Left lung (tissue), 10 donors: ENCODE results near the gene HCK. TPM values are rescaled to one million over a fixed set of nuclear protein-coding genes. Genes with fewer than 3 reads are reported as not detected.

Experiments
- ATAC-seq: fragments of 200-7000 bp; cut with Tn5 transposase; one replicate; pipeline ENCODE4 v1.9.1; 2020; ENCODE audit warnings: moderate library complexity
- DNase-seq, 4 donors: peaks; one replicate each; pipeline ENCODE4 v3.0.0-alpha.2; 2013 to 2020
- H3K27ac ChIP-seq, 2 donors: fragments of 200-600 bp; sonication (generic) in 1 of 2; one replicate each; pipeline versions ENCODE4 v1.5.0 to v1.8.0; 2020 to 2021
- H3K27me3 ChIP-seq, 2 donors: fragments of 200-600 bp; sonication (generic) in 1 of 2; one replicate each; pipeline versions ENCODE4 v1.5.0 to v1.8.0; 2020 to 2021
- H3K36me3 ChIP-seq, 2 donors: fragments of 200-600 bp; sonication (generic) in 1 of 2; one replicate each; pipeline versions ENCODE4 v1.5.0 to v1.8.0; 2020 to 2021
- H3K4me1 ChIP-seq, 2 donors: fragments of 200-600 bp; one replicate each; pipeline ENCODE4 v1.8.0; 2021
- H3K4me3 ChIP-seq, 2 donors: fragments of 200-600 bp; sonication (generic) in 1 of 2; one replicate each; pipeline versions ENCODE4 v1.5.0 to v1.8.0; 2020 to 2021; ENCODE audit warnings: mild to moderate bottlenecking in 1 of 2
- H3K9me3 ChIP-seq, 2 donors: fragments of 200-600 bp; sonication (generic) in 1 of 2; one replicate each; pipeline versions ENCODE4 v1.5.0 to v1.8.0; 2020 to 2021
- intact Hi-C, 2 donors: fragments of 100-400 bp; cut with DNase I; formaldehyde crosslinking; loops; one replicate each; pipeline versions ENCODE4 v1.11.2 to v1.14.2; 2022
- polyA plus RNA-seq, 6 donors: library from polyadenylated mRNA; unstranded; fragments of 120-200 nt; gene quantifications; one replicate each; pipeline ENCODE4 v1.2.1, GENCODE V29; 2013; ENCODE audit not compliant: insufficient read length in 6 of 6
- total RNA-seq, 2 donors: library from RNA; stranded (reverse); fragmentation: NEBNext Ultra II Directional; extraction: Animal tissue kit (Norgen Biotek cat#: 25700); gene quantifications; one replicate each; pipeline ENCODE4 v1.2.1, GENCODE V29; 2021
- TF ChIP-seq, protein P1 (sequence below), 2 donors: fragments of 200-600 bp; sonication (generic) in 1 of 2; IDR thresholded peaks; one replicate each; pipeline versions ENCODE4 v1.5.0 to v1.8.0; 2021; ENCODE audit warnings: antibody characterized with exemption in 2 of 2
- donor health status: DM: no; HTN: yes; CAD: no.
- donor health status: DM: no; HTN: no; CAD: no.

Gene HCK
- total and polyA plus RNA-seq, 8 donors, result 3.0 to 110 (median 5.0) TPM

DNA sequence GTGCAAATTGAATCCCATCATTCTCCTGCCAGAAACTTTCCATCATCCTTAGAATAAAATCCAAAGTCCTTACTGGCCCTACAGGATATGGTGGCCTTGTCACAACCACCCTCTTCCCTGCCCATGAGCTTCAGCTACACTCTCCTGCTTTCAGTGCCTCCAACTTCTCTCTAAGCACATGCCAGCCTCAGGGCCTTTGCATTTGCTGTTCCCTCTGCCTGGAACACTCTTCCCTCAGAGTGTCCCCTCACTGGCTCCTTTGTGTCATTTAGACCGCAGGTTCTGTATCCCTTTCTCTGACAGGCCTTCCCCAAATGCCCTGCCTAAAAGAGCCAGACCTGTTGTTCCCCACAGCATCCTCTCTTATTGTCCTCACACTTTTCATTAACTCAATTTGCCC lies 18.2 kb downstream of the HCK start:
- DNase-seq (no peak), ATAC-seq (no peak)
- TF ChIP-seq, protein P1, sequence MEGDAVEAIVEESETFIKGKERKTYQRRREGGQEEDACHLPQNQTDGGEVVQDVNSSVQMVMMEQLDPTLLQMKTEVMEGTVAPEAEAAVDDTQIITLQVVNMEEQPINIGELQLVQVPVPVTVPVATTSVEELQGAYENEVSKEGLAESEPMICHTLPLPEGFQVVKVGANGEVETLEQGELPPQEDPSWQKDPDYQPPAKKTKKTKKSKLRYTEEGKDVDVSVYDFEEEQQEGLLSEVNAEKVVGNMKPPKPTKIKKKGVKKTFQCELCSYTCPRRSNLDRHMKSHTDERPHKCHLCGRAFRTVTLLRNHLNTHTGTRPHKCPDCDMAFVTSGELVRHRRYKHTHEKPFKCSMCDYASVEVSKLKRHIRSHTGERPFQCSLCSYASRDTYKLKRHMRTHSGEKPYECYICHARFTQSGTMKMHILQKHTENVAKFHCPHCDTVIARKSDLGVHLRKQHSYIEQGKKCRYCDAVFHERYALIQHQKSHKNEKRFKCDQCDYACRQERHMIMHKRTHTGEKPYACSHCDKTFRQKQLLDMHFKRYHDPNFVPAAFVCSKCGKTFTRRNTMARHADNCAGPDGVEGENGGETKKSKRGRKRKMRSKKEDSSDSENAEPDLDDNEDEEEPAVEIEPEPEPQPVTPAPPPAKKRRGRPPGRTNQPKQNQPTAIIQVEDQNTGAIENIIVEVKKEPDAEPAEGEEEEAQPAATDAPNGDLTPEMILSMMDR (IDR thresholded peaks at IDR 0.05), result no peak
- Histone ChIP-seq H3K36me3 (peaks cover 0 to 38% of the 10 kb centered on the region in 2 donors), H3K4me3 (no peak overlapping the region), H3K27ac (peak overlapping the region in 1 of 2 donors; percentile 86), H3K27me3 (peaks cover 0 to 5% of the 10 kb centered on the region in 2 donors), H3K9me3 (no peaks in the 10 kb centered on the region), H3K4me1 (peaks cover 6 to 59% of the 10 kb centered on the region in 2 donors)
- intact Hi-C loops, result no loop called here

GRCh38 chr20:32070690-32071213 lies 18.7 kb downstream of the HCK start:
- peak overlapping the region in 1 of 2 donors; percentile 86 for H3K27ac ChIP-seq
- TF ChIP-seq, protein P1 (IDR thresholded peaks at IDR 0.05), result no peak

DNA sequence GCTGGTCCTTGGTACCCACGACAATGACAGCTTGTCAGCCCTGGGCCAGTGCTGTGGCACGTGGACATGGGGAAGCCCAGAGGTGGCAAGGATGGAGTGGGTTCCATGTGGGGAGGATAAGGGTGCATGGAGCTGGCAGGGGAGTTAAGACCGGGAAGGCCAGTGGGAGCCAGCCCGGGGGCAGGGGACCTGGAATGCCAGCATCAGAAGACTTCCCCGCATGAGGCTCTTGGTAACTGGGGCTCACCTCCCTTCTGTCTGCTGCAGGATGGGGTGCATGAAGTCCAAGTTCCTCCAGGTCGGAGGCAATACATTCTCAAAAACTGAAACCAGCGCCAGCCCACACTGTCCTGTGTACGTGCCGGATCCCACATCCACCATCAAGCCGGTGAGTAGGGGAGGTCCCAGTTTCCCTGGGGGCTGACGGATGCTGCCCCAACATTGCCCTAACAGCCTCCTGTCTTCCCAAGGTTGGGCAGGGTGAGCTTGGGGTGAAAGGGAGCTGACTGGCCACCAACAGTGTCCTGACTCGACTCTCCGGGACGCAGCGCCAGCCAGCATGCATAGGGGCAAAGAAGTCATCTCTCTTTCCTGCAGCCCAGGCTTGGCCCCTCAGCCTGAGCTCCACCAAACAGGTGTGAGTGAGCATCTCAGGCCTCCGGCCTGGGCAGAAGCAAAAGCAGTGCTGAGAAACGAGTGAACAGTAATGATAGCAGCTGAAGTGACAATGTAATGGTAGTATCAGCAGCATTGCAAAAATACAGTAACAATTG lies 19.5 kb downstream of the HCK start:
- Histone ChIP-seq H3K9me3 (no peaks in the 10 kb centered on the region), H3K36me3 (peaks cover 0 to 51% of the 10 kb centered on the region in 2 donors), H3K4me1 (peaks cover 6 to 57% of the 10 kb centered on the region in 2 donors), H3K27me3 (peaks cover 0 to 6% of the 10 kb centered on the region in 2 donors), H3K4me3 (no peak overlapping the region), H3K27ac (peak overlapping the region in 1 of 2 donors; percentile 86)
- TF ChIP-seq, protein P1 (IDR thresholded peaks at IDR 0.05), result no peak
- intact Hi-C loops, result no loop called here
- DNase-seq (no peak), ATAC-seq (no peak)

More at GRCh38 chr20:32070690-32071213, 18.7 kb downstream of the HCK start:
- no peak for ATAC-seq
- peaks cover 0 to 43% of the 10 kb centered on the region in 2 donors for H3K36me3 ChIP-seq
- H3K4me3 ChIP-seq, result no peak overlapping the region
- no peaks in the 10 kb centered on the region for H3K9me3 ChIP-seq
- H3K27me3 ChIP-seq, result peaks cover 0 to 5% of the 10 kb centered on the region in 2 donors
- peaks cover 6 to 56% of the 10 kb centered on the region in 2 donors for H3K4me1 ChIP-seq
- DNase-seq, result no peak
- intact Hi-C loops, result no loop called here

GRCh38 chr20:32072168-32072750 lies 20.2 kb downstream of the HCK start:
- H3K27me3 ChIP-seq, result peaks cover 0 to 11% of the 10 kb centered on the region in 2 donors
- H3K4me1 ChIP-seq, result peaks cover 6 to 57% of the 10 kb centered on the region in 2 donors
- H3K4me3 ChIP-seq, result no peak overlapping the region
- no peaks in the 10 kb centered on the region for H3K9me3 ChIP-seq
- ATAC-seq, result no peak
- DNase-seq, result no peak
- peaks cover 0 to 58% of the 10 kb centered on the region in 2 donors for H3K36me3 ChIP-seq
- intact Hi-C loops, result no loop called here
- no peak overlapping the region for H3K27ac ChIP-seq
- TF ChIP-seq, protein P1 (IDR thresholded peaks at IDR 0.05), result no peak

- TF ChIP-seq, protein P1 (IDR thresholded peaks at IDR 0.05), result no peak
- no peak overlapping the region for H3K27ac ChIP-seq
- H3K9me3 ChIP-seq, result no peaks in the 10 kb centered on the region
- H3K4me1 ChIP-seq, result peaks cover 0 to 52% of the 10 kb centered on the region in 2 donors
- intact Hi-C loops, result no loop called here
- H3K27me3 ChIP-seq, result peaks cover 0 to 7% of the 10 kb centered on the region in 2 donors
- ATAC-seq (no peak), DNase-seq (no peak)
- peaks cover 0 to 88% of the 10 kb centered on the region in 2 donors for H3K36me3 ChIP-seq
- H3K4me3 ChIP-seq, result no peak overlapping the region
These were observed 23.5 kb downstream of the HCK start for GRCh38 chr20:32075534-32075933.
